Measurements from ENCODE around the gene TAPT1. TPM values are rescaled to one million over a fixed set of nuclear protein-coding genes. Genes with fewer than 3 reads are reported as not detected.
A peak's percentile ranks its signal among the peaks of the same experiment; 100 is the strongest.

TAPT1 gene
- total and polyA plus RNA-seq, 2 donors (not counting 3 experiments of a cell fraction or from before 2014, with no cell fraction given) = 6.9 to 17.5 TPM

DNA sequence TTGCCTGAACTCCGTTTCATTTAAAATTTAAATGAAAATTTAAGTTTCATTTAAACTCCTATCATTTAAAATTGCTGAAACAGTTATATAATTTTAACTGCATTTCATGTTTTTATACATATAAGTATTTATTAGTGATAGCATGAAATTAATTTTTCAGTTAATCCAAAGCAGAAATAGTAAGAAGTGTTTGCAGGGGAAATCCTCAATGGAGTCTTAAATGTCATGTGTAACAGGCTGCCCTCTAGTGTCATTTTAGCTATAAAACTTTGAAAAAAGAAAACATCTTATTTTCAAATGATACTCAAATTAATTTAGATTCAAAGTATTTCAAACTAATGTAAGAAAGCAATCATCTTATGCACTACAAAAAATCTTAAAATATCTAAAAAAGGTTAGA is 27.2 kb downstream of the TAPT1 start:
- intact Hi-C loops (cut with micrococcal nuclease) (loop anchor here (1.0 to 10.0 kb wide), 3 partner anchors 116 to 724 kb away; no protein-coding TSS in a partner anchor), dilution Hi-C loops (cut with MboI; ENCODE audit: extremely low pct_ligation_motif_present, low sequenced_read_pairs) (no loop called here)
- H3K4me1 ChIP-seq (ENCODE audit: control insufficient read depth, extremely low read depth, insufficient read depth, low read length) = peaks cover 24% of the 10 kb centered on the region
- ChIA-PET POLR2A (no interaction called here), CTCF (interaction anchor here (0.7 to 4.2 kb wide), 26 partner anchors 9 to 1273 kb away, joined by 3 to 33 read pairs (median 5); partner anchors contain the start of gene TAPT1)
- TF ChIP-seq GATA2 (IDR thresholded peaks at IDR 0.05; ENCODE audit: insufficient read depth, insufficient read length, low read depth, low read length) = no peak
- TF ChIP-seq, protein P1, sequence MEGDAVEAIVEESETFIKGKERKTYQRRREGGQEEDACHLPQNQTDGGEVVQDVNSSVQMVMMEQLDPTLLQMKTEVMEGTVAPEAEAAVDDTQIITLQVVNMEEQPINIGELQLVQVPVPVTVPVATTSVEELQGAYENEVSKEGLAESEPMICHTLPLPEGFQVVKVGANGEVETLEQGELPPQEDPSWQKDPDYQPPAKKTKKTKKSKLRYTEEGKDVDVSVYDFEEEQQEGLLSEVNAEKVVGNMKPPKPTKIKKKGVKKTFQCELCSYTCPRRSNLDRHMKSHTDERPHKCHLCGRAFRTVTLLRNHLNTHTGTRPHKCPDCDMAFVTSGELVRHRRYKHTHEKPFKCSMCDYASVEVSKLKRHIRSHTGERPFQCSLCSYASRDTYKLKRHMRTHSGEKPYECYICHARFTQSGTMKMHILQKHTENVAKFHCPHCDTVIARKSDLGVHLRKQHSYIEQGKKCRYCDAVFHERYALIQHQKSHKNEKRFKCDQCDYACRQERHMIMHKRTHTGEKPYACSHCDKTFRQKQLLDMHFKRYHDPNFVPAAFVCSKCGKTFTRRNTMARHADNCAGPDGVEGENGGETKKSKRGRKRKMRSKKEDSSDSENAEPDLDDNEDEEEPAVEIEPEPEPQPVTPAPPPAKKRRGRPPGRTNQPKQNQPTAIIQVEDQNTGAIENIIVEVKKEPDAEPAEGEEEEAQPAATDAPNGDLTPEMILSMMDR (IDR thresholded peaks at IDR 0.05; ENCODE audit: extremely low read depth in 1 of 2, insufficient read depth in 1 of 2, low read depth in 1 of 2, low read length in 2 of 2) = peak; percentile 10 to 12
- H3K4me3 ChIP-seq (replicated peaks in 1 of 3; ENCODE audit: insufficient read depth in 1 of 3, low read depth in 1 of 3, low read length in 3 of 3) = no peak overlapping the region
- no peaks in the 10 kb centered on the region for H3K79me2 ChIP-seq (ENCODE audit: control insufficient read depth, insufficient read depth, low read length)
- no peak overlapping the region for H2AFZ ChIP-seq (ENCODE audit: low read depth, low read length)
- no peak overlapping the region for H3K27ac ChIP-seq (ENCODE audit: insufficient read depth, low read depth, low read length)
- DNase-seq (ENCODE audit: low read depth, low spot score) = peak; percentile 51
- no peak overlapping the region for H3K9ac ChIP-seq (replicated peaks; ENCODE audit: extremely low read depth, insufficient read depth, low read length)
- H4K20me1 ChIP-seq (replicated peaks; ENCODE audit: control insufficient read depth, extremely low read depth, insufficient read depth, low read length) = no peaks in the 10 kb centered on the region
- no peaks in the 10 kb centered on the region for H3K27me3 ChIP-seq (ENCODE audit: control insufficient read depth in 2 of 2, insufficient read depth in 2 of 2, low read length in 2 of 2)
- no peak overlapping the region for H3K4me2 ChIP-seq (ENCODE audit: insufficient read depth, low read length)
- H3K36me3 ChIP-seq (ENCODE audit: control insufficient read depth in 2 of 2, extremely low read depth in 1 of 2, insufficient read depth in 2 of 2, low read length in 2 of 2) = no peaks in the 10 kb centered on the region
- H3K9me3 ChIP-seq (replicated peaks; ENCODE audit: control insufficient read depth, insufficient read depth, low read length) = no peaks in the 10 kb centered on the region
- H3K9me1 ChIP-seq (replicated peaks; ENCODE audit: control insufficient read depth, extremely low read depth, insufficient read depth, low read length) = no peaks in the 10 kb centered on the region
- BruUV-seq (replicated peaks) = no TSS peak
- no peak for FAIRE-seq

DNA sequence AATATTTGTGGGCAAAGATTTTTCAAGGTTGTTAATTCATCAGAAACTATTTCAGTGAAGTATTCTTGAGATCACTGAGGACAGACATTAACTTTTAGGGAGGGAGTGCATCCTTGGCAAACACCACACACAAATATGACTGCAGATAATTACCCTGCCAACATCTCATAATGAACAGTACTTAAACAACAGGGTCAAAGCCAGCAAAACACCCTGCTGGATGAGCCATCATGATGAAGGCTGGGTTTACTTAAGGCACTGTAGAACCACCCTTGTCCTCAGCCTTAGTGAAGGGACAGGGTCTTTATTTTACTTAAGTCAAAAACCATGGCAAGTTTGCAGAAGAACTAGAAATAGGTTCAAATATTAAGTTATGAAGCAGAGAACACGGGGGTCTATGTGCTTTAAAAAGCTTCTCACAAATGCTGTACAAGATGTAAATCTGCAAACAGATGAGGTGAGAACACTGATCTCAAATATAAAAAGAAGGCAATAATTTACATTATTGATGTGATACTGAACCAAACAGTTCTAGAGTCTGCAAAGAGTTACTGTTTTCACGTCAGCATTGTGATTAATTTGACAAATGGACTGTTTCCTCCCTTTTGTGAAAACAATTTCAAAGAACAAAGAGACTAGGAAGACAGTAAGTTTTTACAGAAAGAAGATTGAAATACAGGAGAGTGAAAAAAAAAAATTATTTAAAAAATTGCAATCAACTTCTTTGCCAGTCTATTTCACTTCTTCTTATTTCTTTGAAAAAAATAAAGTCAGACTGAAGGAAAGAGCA is 28.2 kb downstream of the TAPT1 start:
- H3K9me3 ChIP-seq (replicated peaks; ENCODE audit: control insufficient read depth, insufficient read depth, low read length) = no peaks in the 10 kb centered on the region
- dilution Hi-C loops (cut with MboI; ENCODE audit: extremely low pct_ligation_motif_present, low sequenced_read_pairs) (no loop called here), intact Hi-C loops (cut with micrococcal nuclease) (loop anchor here (1.0 to 10.0 kb wide), 4 partner anchors 35 to 723 kb away; no protein-coding TSS in a partner anchor)
- no peaks in the 10 kb centered on the region for H3K79me2 ChIP-seq (ENCODE audit: control insufficient read depth, insufficient read depth, low read length)
- H3K4me3 ChIP-seq (replicated peaks in 1 of 3; ENCODE audit: insufficient read depth in 1 of 3, low read depth in 1 of 3, low read length in 3 of 3) = no peak overlapping the region
- CTCF ChIA-PET = interaction anchor here (1.2 to 4.2 kb wide), 14 partner anchors 11 to 1274 kb away, joined by 3 to 33 read pairs (median 6); partner anchors contain the start of gene TAPT1
- no peaks in the 10 kb centered on the region for H4K20me1 ChIP-seq (replicated peaks; ENCODE audit: control insufficient read depth, extremely low read depth, insufficient read depth, low read length)
- peak; percentile 80 for DNase-seq (ENCODE audit: low read depth, low spot score)
- H3K9me1 ChIP-seq (replicated peaks; ENCODE audit: control insufficient read depth, extremely low read depth, insufficient read depth, low read length) = no peaks in the 10 kb centered on the region
- peaks cover 24% of the 10 kb centered on the region for H3K4me1 ChIP-seq (ENCODE audit: control insufficient read depth, extremely low read depth, insufficient read depth, low read length)
- peak overlapping the region; percentile 4 for H3K4me2 ChIP-seq (ENCODE audit: insufficient read depth, low read length)
- H3K27ac ChIP-seq (ENCODE audit: insufficient read depth, low read depth, low read length) = no peak overlapping the region
- no peaks in the 10 kb centered on the region for H3K27me3 ChIP-seq (ENCODE audit: control insufficient read depth in 2 of 2, insufficient read depth in 2 of 2, low read length in 2 of 2)
- BruUV-seq (replicated peaks) = no TSS peak
- POLR2A ChIA-PET = no interaction called here
- FAIRE-seq = no peak
- H2AFZ ChIP-seq (ENCODE audit: low read depth, low read length) = no peak overlapping the region
- H3K36me3 ChIP-seq (ENCODE audit: control insufficient read depth in 2 of 2, extremely low read depth in 1 of 2, insufficient read depth in 2 of 2, low read length in 2 of 2) = no peaks in the 10 kb centered on the region
- TF ChIP-seq, protein P2, sequence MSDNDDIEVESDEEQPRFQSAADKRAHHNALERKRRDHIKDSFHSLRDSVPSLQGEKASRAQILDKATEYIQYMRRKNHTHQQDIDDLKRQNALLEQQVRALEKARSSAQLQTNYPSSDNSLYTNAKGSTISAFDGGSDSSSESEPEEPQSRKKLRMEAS (IDR thresholded peaks at IDR 0.05; ENCODE audit: insufficient read depth, insufficient read length) = no peak
- no peak for TF ChIP-seq FOS (IDR thresholded peaks at IDR 0.05; ENCODE audit: borderline replicate concordance, insufficient read depth, low read length)
- TF ChIP-seq GATA2 (IDR thresholded peaks at IDR 0.05; ENCODE audit: insufficient read depth, insufficient read length, low read depth, low read length) = no peak
- no peak for TF ChIP-seq POLR2AphosphoS5 (IDR thresholded peaks at IDR 0.05; ENCODE audit: insufficient read depth, low read depth, low read length)
- TF ChIP-seq EZH2 (IDR thresholded peaks at IDR 0.05; ENCODE audit: borderline replicate concordance, low read depth, low read length, severe bottlenecking) = no peak
- no peak for TF ChIP-seq MYC (IDR thresholded peaks at IDR 0.05; ENCODE audit: low read depth, low read length)
- no peak for TF ChIP-seq POLR2A (IDR thresholded peaks at IDR 0.05; ENCODE audit: low read depth, low read length)
- TF ChIP-seq JUN (IDR thresholded peaks at IDR 0.05; ENCODE audit: borderline replicate concordance, insufficient read depth, insufficient read length, low read depth) = no peak
- H3K9ac ChIP-seq (replicated peaks; ENCODE audit: extremely low read depth, insufficient read depth, low read length) = peak overlapping the region; percentile 24
